ENCODE data around the gene CALHM3.
"Not testable (repeated sequence)": the region's sequence is repeated elsewhere in the genome, so short reads cannot be mapped to it uniquely, and the experiment has no call there.

CALHM3 gene

GRCh38 chr10:103502849-103503660 lies 24.0 kb upstream of the CALHM3 start:
- DNase-seq (ENCODE audit: low read depth): no peak

DNA sequence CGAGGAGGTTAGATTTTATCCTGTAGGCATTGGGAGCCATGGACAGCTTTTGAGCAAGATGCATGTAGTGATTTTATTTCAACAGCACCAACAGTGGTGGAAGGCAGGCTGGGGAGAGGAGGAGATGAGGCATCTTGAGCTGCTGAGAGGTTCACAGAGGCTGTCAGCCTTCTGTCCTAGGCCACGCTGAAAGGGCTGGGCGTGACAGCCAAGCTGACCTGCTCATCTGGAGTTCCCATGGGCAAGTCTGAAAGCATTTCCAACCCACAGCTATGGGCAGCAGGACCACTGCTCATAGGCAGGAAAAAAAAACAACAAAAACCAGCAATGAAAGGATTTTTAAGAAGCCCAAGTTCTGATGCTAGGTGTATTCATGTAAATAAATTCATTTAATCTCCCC lies 22.1 kb upstream of the CALHM3 start:
- no peak for DNase-seq (ENCODE audit: low read depth)

DNA sequence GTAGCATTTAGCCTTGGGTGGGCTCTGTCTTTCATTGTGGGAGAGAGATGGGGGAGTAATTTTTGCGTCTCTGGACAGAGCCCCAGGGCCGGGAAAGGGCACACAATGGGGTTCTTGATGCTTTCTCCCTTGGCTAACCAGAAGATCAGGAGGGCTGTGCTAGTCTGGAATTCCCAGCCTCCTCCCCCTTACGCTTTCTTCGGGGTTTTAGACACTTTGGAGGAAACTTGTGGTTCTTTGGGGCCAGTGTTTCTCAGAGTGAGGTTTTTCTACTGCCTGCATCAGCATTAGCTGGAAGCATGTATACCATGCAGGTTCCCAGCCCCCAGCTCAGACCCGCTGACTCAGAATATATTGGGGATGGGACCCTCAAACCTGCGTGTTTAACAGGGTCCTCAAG lies 21.4 kb upstream of the CALHM3 start:
- DNase-seq (ENCODE audit: low read depth): no peak

DNA sequence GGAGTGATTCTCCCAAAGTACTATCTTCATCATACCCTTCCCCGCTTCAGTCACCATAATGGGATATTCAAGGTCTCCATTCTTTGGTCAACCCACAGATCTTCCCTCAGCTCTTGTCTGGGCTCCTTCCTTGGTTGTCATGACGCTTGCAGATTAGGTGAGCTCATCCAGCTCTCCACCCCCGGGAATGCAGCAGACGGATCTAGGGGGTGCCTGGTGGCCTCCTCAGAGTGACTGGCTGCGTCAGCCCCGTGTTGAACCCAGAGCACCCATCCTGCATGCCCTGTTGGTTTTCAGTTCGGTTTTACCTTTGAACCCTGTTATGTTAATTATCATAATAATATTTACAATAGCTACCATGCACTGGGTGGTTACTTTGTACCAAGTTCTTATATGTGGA lies 20.8 kb upstream of the CALHM3 start:
- no peak for DNase-seq (ENCODE audit: low read depth)

- no peak for DNase-seq (ENCODE audit: low read depth)
Observed at GRCh38 chr10:103498936-103499638, 20.0 kb upstream of the CALHM3 start.

- DNase-seq (ENCODE audit: low read depth): no peak
Observed at GRCh38 chr10:103497161-103497915, 18.3 kb upstream of the CALHM3 start.

DNA sequence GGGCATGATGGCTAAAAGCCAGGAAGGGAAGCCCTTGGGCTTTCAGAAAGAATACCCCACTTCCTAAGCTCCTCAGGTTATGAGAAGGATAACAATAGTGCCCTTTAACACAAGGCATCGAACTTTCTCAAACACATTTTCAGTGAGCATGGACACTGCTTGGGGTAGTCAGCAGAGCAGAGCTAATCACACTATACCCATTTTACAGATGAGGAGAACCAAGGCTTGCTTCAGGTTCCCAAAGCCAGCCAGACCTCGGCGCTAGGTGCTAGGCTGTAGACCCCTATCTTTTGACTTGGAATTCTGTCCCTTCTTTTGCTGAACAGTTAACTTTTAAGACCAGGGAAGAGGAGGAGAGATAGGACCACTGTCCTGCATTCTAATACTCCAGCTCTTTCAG lies 16.3 kb upstream of the CALHM3 start:
- no peak for DNase-seq (ENCODE audit: low read depth)

- no peak for DNase-seq (ENCODE audit: low read depth)
Observed at GRCh38 chr10:103493916-103494877, 15.2 kb upstream of the CALHM3 start.

DNA sequence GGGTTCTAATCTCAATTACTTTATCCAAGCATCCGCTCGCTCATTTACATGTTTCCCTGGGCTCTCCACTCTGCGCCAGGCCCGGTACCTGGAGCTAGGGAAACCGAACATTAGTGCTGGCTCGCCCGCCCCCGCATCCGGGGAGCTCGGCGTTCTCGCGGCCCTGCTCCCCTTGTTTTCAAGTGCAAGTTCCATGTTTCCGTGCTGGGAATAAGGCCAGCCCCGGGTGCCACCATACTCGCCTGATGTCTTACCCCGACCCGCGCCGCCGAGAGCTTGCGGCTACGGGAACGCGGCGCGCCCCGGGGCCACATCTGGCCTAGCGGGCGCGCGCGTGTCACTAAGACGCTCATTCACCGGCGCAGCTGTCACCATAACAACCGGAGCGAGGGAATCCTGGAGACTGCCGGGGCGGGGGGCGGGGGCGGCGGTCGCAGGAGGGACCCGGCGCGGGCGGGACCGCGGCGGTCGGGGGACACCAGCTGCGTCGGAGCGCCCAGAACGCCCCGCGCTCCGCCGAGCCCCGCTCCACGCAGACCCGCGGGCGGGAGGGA lies 14.4 kb upstream of the CALHM3 start, which contains the start of gene NEURL1:
Gene NEURL1, plus strand, starts transcription at position 344 of the 554 bp plus-strand sequence. CDS start 683 bp downstream, outside the sequence.
- no peak for DNase-seq (ENCODE audit: low read depth)

- no peak for DNase-seq (ENCODE audit: low read depth)
Observed at GRCh38 chr10:103492655-103493261, 13.7 kb upstream of the CALHM3 start.

DNA sequence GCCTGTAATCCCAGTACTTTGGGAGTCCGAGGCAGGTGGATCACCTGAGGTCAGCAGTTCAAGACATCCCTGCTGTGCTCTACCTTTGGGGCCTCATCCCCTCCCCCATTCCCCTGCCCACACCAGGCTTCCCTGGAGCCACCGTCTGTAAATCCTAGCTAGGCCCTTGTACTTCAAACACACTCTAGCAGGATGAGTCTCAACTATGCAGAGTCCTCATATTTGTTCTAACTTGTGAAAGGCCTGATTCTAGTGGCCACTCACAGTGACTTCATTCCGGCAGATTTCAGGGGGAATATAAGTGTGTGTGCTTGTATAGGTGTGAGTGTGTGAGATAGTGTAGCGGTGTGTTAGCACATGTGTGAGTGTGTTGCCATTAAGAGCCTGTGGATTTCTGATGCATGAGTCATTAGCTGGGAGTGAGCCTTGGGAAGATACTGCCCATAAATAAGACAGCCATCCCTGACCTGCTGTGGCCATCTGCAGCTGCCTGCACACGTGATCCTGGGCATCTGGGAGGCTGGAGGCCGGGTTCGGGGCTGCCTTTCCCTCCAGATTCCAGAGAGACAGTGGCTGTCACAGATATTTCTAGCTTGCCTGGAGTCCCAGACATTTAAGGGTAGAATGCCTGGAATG lies 12.8 kb upstream of the CALHM3 start:
- DNase-seq (ENCODE audit: low read depth): no peak

DNA sequence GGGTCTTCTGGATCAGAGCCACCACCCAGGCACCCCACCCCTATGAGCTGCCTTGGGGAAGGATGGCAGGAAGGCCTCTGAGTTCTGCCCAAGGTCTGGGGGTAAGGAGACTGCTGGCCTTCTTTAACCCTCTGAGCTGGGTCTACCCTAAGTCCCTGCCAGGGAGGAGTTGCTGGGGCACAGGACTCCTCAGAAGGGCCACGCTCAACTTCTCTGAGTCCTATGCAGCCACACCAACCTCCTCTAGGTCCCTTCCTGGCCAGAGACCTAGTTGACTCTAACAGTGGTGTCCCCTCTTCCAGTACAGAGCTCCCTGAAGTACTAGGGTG lies 11.9 kb upstream of the CALHM3 start:
- DNase-seq (ENCODE audit: low read depth): no peak

GRCh38 chr10:103487410-103487708 lies 8.3 kb upstream of the CALHM3 start:
- DNase-seq (ENCODE audit: low read depth): no peak

DNA sequence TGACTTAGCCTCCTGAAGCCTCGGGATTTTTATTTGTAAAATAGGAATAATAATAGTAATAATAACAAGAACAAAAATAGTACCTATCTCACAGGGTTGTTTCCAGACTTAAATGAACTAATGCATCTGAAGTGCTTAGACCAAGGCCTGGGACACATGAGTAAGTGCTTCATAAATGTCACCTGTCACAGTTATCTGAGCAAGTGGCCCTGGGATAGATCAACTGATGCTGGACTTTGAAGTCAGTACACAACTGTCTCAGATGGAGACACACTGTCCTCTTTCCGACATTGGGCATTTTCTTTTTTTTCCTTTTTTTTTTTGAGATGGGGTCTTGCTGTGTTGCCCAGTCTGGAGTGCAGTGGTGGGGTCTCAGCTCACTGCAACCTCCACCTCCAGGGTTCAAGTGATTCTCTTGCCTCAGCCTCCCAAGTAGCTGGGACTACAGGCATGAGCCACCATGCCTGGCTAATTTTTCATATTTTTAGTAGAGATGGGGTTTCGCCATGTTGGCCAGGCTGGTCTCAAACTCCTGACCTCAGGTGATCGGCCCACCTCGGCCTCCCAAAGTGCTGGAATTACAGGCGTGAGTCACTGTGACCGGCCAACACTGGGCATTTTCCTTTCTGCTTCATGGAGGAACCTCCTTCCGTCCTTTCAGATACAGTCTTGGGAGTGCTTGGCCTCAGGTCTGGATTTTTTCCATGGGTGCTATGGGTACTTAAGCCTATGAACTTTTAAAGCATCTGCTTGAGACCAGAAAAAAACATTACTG lies 7.8 kb upstream of the CALHM3 start:
- DNase-seq (ENCODE audit: low read depth): not testable (repeated sequence)

GRCh38 chr10:103481974-103482531 lies 3.0 kb upstream of the CALHM3 start:
- no peak for DNase-seq (ENCODE audit: low read depth)

GRCh38 chr10:103480521-103480920 lies 1.5 kb upstream of the CALHM3 start:
- no peak for DNase-seq (ENCODE audit: low read depth)

- DNase-seq (ENCODE audit: low read depth): no peak
Observed at GRCh38 chr10:103478671-103479070, 369 bp downstream of the CALHM3 start.

DNA sequence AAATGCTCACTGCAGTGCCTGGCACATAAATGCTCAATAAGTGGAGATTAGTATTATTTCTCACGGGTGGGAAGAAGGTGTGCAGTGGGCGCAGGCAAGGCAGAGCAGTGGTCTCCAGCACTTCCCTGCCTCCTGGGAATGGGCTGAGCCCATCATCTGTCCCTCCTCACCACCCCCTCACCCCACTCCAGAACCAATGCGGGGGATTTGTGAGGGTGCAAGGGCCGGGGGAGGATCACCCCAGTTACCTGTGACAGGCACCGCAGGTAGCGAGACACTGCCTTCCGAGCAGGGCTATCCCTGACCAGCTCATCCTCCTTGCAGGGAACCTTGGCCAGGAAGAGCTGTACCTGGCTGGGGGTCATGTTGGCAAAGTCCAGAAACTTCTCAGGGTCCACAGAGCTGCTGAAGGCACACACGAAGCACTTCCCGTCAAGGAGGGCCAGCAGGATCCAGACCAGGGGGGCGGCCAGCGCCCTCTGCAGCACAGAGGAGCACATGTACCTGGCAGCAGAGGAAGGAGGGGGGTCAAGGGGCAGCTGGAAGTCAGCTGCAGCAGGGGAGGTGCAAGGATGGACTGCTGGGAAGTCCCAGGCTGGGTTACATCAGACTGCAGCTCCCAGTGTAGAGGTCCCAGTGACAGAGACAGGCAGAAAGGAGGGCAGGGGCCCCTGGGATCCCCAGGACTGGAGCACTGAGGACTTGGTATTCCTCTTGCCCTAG lies 2.8 kb downstream of the CALHM3 start:
- DNase-seq (ENCODE audit: low read depth): no peak

GRCh38 chr10:103475437-103475836 lies 3.6 kb downstream of the CALHM3 start:
- no peak for DNase-seq (ENCODE audit: low read depth)
